Measurements from ENCODE around the gene SAP25. TPM values are rescaled to one million over a fixed set of nuclear protein-coding genes. Genes with fewer than 3 reads are reported as not detected.

Gene SAP25
- total and polyA plus RNA-seq, 4 donors, result 0.33 to 0.84 (median 0.56) TPM; not detected in 1

DNA sequence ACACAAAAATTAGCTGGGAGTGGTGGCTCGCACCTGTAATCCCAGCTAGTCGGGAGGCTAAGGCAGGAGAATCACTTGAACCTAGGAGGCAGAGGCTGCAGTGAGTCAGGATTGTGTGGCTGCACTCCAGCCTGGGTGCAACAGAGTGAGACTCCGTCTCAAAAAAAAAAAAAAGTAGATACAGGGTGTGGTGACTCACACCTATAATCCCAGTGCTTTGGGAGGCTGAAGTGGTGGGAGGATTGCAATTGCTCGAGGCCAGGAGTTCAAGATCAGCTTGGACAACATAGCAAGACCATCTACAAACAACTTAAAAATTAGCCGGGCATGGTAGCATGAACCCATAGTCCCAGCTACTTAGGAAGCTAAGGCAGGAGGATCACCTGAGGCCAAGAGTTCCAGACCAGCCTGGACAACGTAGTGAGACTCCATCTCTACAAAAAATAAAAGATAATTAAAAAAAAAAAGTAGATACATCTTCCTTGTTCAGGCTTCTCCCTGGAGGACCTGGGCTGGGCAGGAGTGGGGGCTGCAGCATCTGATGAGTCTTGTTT is 40.7 kb upstream of the SAP25 start (continued):
- TF ChIP-seq, protein P1, sequence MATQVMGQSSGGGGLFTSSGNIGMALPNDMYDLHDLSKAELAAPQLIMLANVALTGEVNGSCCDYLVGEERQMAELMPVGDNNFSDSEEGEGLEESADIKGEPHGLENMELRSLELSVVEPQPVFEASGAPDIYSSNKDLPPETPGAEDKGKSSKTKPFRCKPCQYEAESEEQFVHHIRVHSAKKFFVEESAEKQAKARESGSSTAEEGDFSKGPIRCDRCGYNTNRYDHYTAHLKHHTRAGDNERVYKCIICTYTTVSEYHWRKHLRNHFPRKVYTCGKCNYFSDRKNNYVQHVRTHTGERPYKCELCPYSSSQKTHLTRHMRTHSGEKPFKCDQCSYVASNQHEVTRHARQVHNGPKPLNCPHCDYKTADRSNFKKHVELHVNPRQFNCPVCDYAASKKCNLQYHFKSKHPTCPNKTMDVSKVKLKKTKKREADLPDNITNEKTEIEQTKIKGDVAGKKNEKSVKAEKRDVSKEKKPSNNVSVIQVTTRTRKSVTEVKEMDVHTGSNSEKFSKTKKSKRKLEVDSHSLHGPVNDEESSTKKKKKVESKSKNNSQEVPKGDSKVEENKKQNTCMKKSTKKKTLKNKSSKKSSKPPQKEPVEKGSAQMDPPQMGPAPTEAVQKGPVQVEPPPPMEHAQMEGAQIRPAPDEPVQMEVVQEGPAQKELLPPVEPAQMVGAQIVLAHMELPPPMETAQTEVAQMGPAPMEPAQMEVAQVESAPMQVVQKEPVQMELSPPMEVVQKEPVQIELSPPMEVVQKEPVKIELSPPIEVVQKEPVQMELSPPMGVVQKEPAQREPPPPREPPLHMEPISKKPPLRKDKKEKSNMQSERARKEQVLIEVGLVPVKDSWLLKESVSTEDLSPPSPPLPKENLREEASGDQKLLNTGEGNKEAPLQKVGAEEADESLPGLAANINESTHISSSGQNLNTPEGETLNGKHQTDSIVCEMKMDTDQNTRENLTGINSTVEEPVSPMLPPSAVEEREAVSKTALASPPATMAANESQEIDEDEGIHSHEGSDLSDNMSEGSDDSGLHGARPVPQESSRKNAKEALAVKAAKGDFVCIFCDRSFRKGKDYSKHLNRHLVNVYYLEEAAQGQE (IDR thresholded peaks at IDR 0.05), result no peak

DNA sequence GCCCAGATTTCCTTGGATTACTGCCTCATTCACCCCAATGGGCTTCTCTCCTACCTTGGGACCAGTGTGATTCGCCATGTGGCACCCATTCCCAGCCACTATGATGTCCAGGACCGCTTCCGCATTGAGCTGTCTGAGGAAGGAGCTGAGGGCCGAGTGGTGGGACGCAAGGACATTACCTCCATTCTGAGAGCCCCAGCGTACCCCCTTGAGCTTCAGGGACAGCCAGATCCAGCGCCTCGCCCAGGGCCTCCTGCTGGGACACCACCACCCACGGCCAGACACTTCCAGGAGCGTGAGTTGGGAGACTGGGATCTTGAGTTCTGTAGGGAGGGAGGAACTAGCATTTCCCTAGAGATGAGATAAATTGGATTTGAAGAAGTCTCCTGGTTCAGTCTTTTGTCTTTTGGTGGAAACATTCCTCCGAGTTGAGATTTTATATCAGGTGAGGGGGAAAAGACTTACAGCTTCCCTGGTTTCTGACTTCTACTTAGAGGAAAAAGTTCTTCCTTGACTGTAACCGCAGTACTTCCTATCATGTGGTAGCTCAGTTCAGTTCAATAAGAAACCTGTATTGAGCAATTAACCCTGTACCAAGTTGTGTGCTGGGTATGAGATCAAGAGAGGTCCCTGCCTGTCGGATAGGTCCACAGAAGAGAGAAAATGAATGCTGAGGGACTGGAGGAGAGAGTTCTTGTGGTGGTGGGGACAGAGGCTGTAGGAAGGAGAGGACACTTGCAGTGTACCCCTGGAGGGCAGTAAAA is 39.9 kb upstream of the SAP25 start:
- no peaks in the 10 kb centered on the region for H3K36me3 ChIP-seq (ENCODE audit: control insufficient read depth in 4 of 4, insufficient read depth in 3 of 4, low read depth in 1 of 4, low read length in 3 of 4)
- no peaks in the 10 kb centered on the region for H3K27me3 ChIP-seq (ENCODE audit: control insufficient read depth in 4 of 4, insufficient read depth in 4 of 4, low read length in 3 of 4)
- H3K4me1 ChIP-seq (ENCODE audit: control insufficient read depth in 4 of 4, insufficient read depth in 4 of 4, low read length in 3 of 4), result peaks cover 3 to 19% (median 14%) of the 10 kb centered on the region in 4 donors
- no peak overlapping the region for H3K9ac ChIP-seq (ENCODE audit: low read depth in 1 of 2, low read length in 2 of 2)
- 91% methylated on average over 13 of the region's 13 CpGs for WGBS
- TF ChIP-seq HNF4A (conservative IDR thresholded peaks at IDR 0.05) (no peak), FOXA1 (IDR thresholded peaks at IDR 0.05) (no peak), JUND (IDR thresholded peaks at IDR 0.05) (no peak), NR2F2 (IDR thresholded peaks at IDR 0.05) (no peak), HNF4G (IDR thresholded peaks at IDR 0.05) (no peak), YY1 (IDR thresholded peaks at IDR 0.05) (no peak), RXRA (IDR thresholded peaks at IDR 0.05) (no peak), GABPA (IDR thresholded peaks at IDR 0.05 in 1 of 2, conservative IDR thresholded peaks at IDR 0.05 in 1 of 2) (no peak), FOXA2 (IDR thresholded peaks at IDR 0.05) (no peak), TAF1 (conservative IDR thresholded peaks at IDR 0.05) (no peak)
- TF ChIP-seq, protein P2, sequence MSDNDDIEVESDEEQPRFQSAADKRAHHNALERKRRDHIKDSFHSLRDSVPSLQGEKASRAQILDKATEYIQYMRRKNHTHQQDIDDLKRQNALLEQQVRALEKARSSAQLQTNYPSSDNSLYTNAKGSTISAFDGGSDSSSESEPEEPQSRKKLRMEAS (IDR thresholded peaks at IDR 0.05), result no peak
- TF ChIP-seq, protein P1 (IDR thresholded peaks at IDR 0.05), result no peak
- TF ChIP-seq, protein P3, sequence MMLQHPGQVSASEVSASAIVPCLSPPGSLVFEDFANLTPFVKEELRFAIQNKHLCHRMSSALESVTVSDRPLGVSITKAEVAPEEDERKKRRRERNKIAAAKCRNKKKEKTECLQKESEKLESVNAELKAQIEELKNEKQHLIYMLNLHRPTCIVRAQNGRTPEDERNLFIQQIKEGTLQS (IDR thresholded peaks at IDR 0.05), result no peak
- TF ChIP-seq, protein P4, sequence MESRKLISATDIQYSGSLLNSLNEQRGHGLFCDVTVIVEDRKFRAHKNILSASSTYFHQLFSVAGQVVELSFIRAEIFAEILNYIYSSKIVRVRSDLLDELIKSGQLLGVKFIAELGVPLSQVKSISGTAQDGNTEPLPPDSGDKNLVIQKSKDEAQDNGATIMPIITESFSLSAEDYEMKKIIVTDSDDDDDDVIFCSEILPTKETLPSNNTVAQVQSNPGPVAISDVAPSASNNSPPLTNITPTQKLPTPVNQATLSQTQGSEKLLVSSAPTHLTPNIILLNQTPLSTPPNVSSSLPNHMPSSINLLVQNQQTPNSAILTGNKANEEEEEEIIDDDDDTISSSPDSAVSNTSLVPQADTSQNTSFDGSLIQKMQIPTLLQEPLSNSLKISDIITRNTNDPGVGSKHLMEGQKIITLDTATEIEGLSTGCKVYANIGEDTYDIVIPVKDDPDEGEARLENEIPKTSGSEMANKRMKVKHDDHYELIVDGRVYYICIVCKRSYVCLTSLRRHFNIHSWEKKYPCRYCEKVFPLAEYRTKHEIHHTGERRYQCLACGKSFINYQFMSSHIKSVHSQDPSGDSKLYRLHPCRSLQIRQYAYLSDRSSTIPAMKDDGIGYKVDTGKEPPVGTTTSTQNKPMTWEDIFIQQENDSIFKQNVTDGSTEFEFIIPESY (IDR thresholded peaks at IDR 0.05), result no peak
- TF ChIP-seq, protein P5, sequence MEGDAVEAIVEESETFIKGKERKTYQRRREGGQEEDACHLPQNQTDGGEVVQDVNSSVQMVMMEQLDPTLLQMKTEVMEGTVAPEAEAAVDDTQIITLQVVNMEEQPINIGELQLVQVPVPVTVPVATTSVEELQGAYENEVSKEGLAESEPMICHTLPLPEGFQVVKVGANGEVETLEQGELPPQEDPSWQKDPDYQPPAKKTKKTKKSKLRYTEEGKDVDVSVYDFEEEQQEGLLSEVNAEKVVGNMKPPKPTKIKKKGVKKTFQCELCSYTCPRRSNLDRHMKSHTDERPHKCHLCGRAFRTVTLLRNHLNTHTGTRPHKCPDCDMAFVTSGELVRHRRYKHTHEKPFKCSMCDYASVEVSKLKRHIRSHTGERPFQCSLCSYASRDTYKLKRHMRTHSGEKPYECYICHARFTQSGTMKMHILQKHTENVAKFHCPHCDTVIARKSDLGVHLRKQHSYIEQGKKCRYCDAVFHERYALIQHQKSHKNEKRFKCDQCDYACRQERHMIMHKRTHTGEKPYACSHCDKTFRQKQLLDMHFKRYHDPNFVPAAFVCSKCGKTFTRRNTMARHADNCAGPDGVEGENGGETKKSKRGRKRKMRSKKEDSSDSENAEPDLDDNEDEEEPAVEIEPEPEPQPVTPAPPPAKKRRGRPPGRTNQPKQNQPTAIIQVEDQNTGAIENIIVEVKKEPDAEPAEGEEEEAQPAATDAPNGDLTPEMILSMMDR (IDR thresholded peaks at IDR 0.05; ENCODE audit: low read depth, low read length, missing input control), result no peak
- H3K9me3 ChIP-seq (ENCODE audit: control insufficient read depth in 4 of 4, low read length in 3 of 4), result no peaks in the 10 kb centered on the region
- no peak overlapping the region for H3K27ac ChIP-seq (ENCODE audit: low read depth in 1 of 2, low read length in 2 of 2)
- no peak overlapping the region for H3K4me3 ChIP-seq (ENCODE audit: low read depth in 1 of 3, low read length in 3 of 3)
- no peak for DNase-seq (ENCODE audit: low spot score)
